ENCODE data around the gene VEPH1. TPM values are rescaled to one million over a fixed set of nuclear protein-coding genes. Genes with fewer than 3 reads are reported as not detected.

VEPH1 gene
- total RNA-seq, 4 donors from 2014 or later: 0.30 to 6.1 (median 0.76) TPM

GRCh38 chr3:157407769-157408168 lies 95.4 kb downstream of the VEPH1 start:
- TF ChIP-seq POLR2A (IDR thresholded peaks at IDR 0.05) (no peak), EP300 (IDR thresholded peaks at IDR 0.05) (no peak), CTCF (IDR thresholded peaks at IDR 0.05) (no peak)
- Histone ChIP-seq H3K27ac (no peak overlapping the region), H3K4me3 (no peak overlapping the region), H3K9me3 (peaks cover 0 to 3% (median 0%) of the 10 kb centered on the region in 4 donors), H3K27me3 (no peaks in the 10 kb centered on the region), H3K4me1 (no peaks in the 10 kb centered on the region), H3K36me3 (no peaks in the 10 kb centered on the region)
- whole genome bisulfite sequencing, 2 donors: 87 to 93% methylated on average over 3 of the region's 3 CpGs
- no peak for DNase-seq (ENCODE audit: low spot score in 2 of 2)

- H3K4me1 ChIP-seq: no peaks in the 10 kb centered on the region
- 66 to 81% methylated on average over 5 of the region's 5 CpGs for WGBS, 2 donors
- H3K4me3 ChIP-seq: no peak overlapping the region
- no peaks in the 10 kb centered on the region for H3K36me3 ChIP-seq
- DNase-seq (ENCODE audit: low spot score in 2 of 2): no peak
- no peak overlapping the region for H3K27ac ChIP-seq
- H3K9me3 ChIP-seq: peaks cover 0 to 3% (median 0%) of the 10 kb centered on the region in 4 donors
- no peak for TF ChIP-seq POLR2A (IDR thresholded peaks at IDR 0.05)
- no peak for TF ChIP-seq CTCF (IDR thresholded peaks at IDR 0.05)
- no peak for TF ChIP-seq EP300 (IDR thresholded peaks at IDR 0.05)
- no peaks in the 10 kb centered on the region for H3K27me3 ChIP-seq
Observed at GRCh38 chr3:157406394-157406793, 96.8 kb downstream of the VEPH1 start.

- H3K9me3 ChIP-seq: no peaks in the 10 kb centered on the region
- H3K4me3 ChIP-seq: no peak overlapping the region
- no peak overlapping the region for H3K27ac ChIP-seq
- DNase-seq (ENCODE audit: low spot score in 2 of 2): no peak
- no peaks in the 10 kb centered on the region for H3K27me3 ChIP-seq
- no peaks in the 10 kb centered on the region for H3K4me1 ChIP-seq
- 52 to 57% methylated on average over 2 of the region's 2 CpGs for WGBS, 2 donors
- H3K36me3 ChIP-seq: no peaks in the 10 kb centered on the region
- TF ChIP-seq EP300 (IDR thresholded peaks at IDR 0.05) (no peak), POLR2A (IDR thresholded peaks at IDR 0.05) (no peak), CTCF (IDR thresholded peaks at IDR 0.05) (no peak)
Observed at GRCh38 chr3:157405457-157405856, 97.8 kb downstream of the VEPH1 start.

- TF ChIP-seq CTCF (IDR thresholded peaks at IDR 0.05) (no peak), EP300 (IDR thresholded peaks at IDR 0.05) (no peak), POLR2A (IDR thresholded peaks at IDR 0.05) (no peak)
- Histone ChIP-seq H3K4me3 (no peak overlapping the region), H3K27ac (no peak overlapping the region), H3K36me3 (no peaks in the 10 kb centered on the region), H3K4me1 (no peaks in the 10 kb centered on the region), H3K9me3 (no peaks in the 10 kb centered on the region), H3K27me3 (no peaks in the 10 kb centered on the region)
- no peak for DNase-seq (ENCODE audit: low spot score in 2 of 2)
- 36 to 43% methylated on average over 1 of the region's 1 CpG for WGBS, 2 donors
Observed at GRCh38 chr3:157404381-157404780, 98.8 kb downstream of the VEPH1 start.

- no peaks in the 10 kb centered on the region for H3K36me3 ChIP-seq
- H3K4me1 ChIP-seq: no peaks in the 10 kb centered on the region
- WGBS, 2 donors: 92 to 95% methylated on average over 3 of the region's 3 CpGs
- H3K9me3 ChIP-seq: no peaks in the 10 kb centered on the region
- H3K27me3 ChIP-seq: no peaks in the 10 kb centered on the region
- no peak for TF ChIP-seq EP300 (IDR thresholded peaks at IDR 0.05)
- no peak for TF ChIP-seq CTCF (IDR thresholded peaks at IDR 0.05)
- no peak for TF ChIP-seq POLR2A (IDR thresholded peaks at IDR 0.05)
- H3K27ac ChIP-seq: no peak overlapping the region
- DNase-seq (ENCODE audit: low spot score in 2 of 2): no peak
- H3K4me3 ChIP-seq: no peak overlapping the region
Observed at GRCh38 chr3:157398598-157398997, 104.6 kb downstream of the VEPH1 start.

Data from tibial nerve (tissue), 4 donors.